22Rv1 (cell line): ENCODE data around the gene TRIM77.
"Not testable (repeated sequence)": the region's sequence is repeated elsewhere in the genome, so short reads cannot be mapped to it uniquely, and the experiment has no call there.

Source experiments
- CTCF ChIP-seq: fragments of 450-650 bp; IDR thresholded peaks from 2 replicates; pipeline ENCODE4 v1.5.1; 2017; ENCODE audit warnings: mild to moderate bottlenecking
- ZFX ChIP-seq: fragments of 450-650 bp; IDR thresholded peaks from 2 replicates; pipeline ENCODE4 v1.6.1; 2017; ENCODE audit warnings: antibody characterized with exemption, borderline replicate concordance

DNA sequence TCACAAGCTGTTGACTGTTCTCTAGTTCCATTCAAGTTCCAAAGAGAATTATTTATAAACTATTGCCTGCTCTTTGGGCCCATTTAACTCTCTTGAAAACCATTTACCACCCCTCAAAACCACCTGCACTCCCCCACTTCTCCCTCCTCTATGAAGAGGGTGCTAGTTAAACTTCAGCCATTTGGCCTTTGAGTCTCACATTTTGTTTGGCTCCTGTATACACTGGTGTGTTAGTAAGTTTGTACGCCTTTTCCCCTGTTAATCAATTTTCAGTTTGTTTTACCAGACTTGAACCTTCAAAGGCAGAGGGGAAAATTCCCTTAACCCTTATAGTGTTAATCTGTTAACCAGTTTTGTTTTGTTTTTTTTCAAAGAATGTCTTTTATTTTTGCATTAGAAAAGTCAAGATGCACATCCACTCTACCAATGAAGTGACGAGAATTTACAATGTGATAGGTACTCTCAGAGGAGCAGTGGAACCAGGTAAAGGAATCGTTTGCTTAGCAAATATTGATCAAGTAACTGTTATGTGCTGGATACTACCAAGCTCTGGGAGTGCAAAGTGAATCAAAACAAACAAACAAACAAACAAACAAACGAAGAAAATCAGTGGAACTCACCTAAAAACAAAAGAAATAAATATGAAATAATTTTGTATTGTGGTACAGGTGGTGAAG is 40.0 kb upstream of the TRIM77 start:
- not testable (repeated sequence) for TF ChIP-seq CTCF, ZFX
